H9 (cell line): ENCODE data around the gene SSBP2. TPM values are rescaled to one million over a fixed set of nuclear protein-coding genes. Genes with fewer than 3 reads are reported as not detected.

Experiments used
- DNase-seq: peaks from one replicate; pipeline ENCODE4 v3.0.0-alpha.2; 2017
- H2AFZ ChIP-seq: one replicate; pipeline ENCODE4 v1.6.1; 2013; ENCODE audit warnings: mild to moderate bottlenecking, low read length, control low read depth, moderate library complexity
- H2AK5ac ChIP-seq: 2 replicates; pipeline ENCODE4 v1.6.1; 2013; ENCODE audit warnings: low read length, control low read depth, mixed read lengths; ENCODE audit not compliant: insufficient read length
- H2BK120ac ChIP-seq: one replicate; pipeline ENCODE4 v1.6.1; 2013; ENCODE audit warnings: low read depth, mild to moderate bottlenecking, low read length, control low read depth, inconsistent platforms; ENCODE audit not compliant: poor library complexity, severe bottlenecking
- H2BK12ac ChIP-seq: 2 replicates; pipeline ENCODE4 v1.6.1; 2013; ENCODE audit warnings: low read length, control low read depth, mixed read lengths, low read depth; ENCODE audit not compliant: insufficient read length
- H2BK15ac ChIP-seq: 2 replicates; pipeline ENCODE4 v1.6.1; 2013; ENCODE audit warnings: low read depth, low read length, control low read depth
- H2BK20ac ChIP-seq: one replicate; pipeline ENCODE4 v1.6.1; 2013; ENCODE audit warnings: low read depth, mild to moderate bottlenecking, low read length, control low read depth, inconsistent platforms; ENCODE audit not compliant: poor library complexity, severe bottlenecking
- H2BK5ac ChIP-seq: 2 replicates; pipeline ENCODE4 v1.6.1; 2013; ENCODE audit warnings: low read length, control low read depth, mixed read lengths; ENCODE audit not compliant: insufficient read length
- H3K14ac ChIP-seq: 2 replicates; pipeline ENCODE4 v1.6.1; 2013; ENCODE audit warnings: low read length, control low read depth; ENCODE audit not compliant: insufficient read depth
- H3K18ac ChIP-seq: 2 replicates; pipeline ENCODE4 v1.6.1; 2013; ENCODE audit warnings: low read depth, mild to moderate bottlenecking, mixed read lengths, low read length, control low read depth; ENCODE audit not compliant: insufficient read length
- H3K23ac ChIP-seq: 2 replicates; pipeline ENCODE4 v1.6.1; 2013; ENCODE audit warnings: low read length, control low read depth, mixed read lengths, low read depth; ENCODE audit not compliant: insufficient read length
- H3K23me2 ChIP-seq: 2 replicates; pipeline ENCODE4 v1.6.1; 2013; ENCODE audit warnings: low read depth, mild to moderate bottlenecking, mixed read lengths, low read length, control low read depth; ENCODE audit not compliant: insufficient read length, poor library complexity, severe bottlenecking
- H3K27ac ChIP-seq: 2 replicates; pipeline ENCODE4 v1.5.1; 2013; ENCODE audit warnings: low read length, control low read depth, mixed read lengths, low read depth; ENCODE audit not compliant: insufficient read length
- H3K27me3 ChIP-seq: 2 replicates; pipeline ENCODE4 v1.6.1; 2013; ENCODE audit warnings: low read length, control low read depth, inconsistent platforms; ENCODE audit not compliant: insufficient read depth
- H3K4ac ChIP-seq: 2 replicates; pipeline ENCODE4 v1.6.1; 2013; ENCODE audit warnings: low read depth, mild to moderate bottlenecking, control low read depth, inconsistent platforms, low read length, moderate library complexity
- H3K4me1 ChIP-seq: 2 replicates; pipeline ENCODE4 v1.6.1; 2013; ENCODE audit warnings: low read length, control low read depth, inconsistent platforms; ENCODE audit not compliant: insufficient read depth
- H3K4me2 ChIP-seq: 2 replicates; pipeline ENCODE4 v1.6.1; 2013; ENCODE audit warnings: low read length, control low read depth, mixed read lengths; ENCODE audit not compliant: insufficient read length, insufficient read depth
- H3K56ac ChIP-seq: 2 replicates; pipeline ENCODE4 v1.6.1; 2013; ENCODE audit warnings: low read depth, mild to moderate bottlenecking, mixed read lengths, low read length, control low read depth; ENCODE audit not compliant: insufficient read length
- H3K79me1 ChIP-seq: 2 replicates; pipeline ENCODE4 v1.6.1; 2013; ENCODE audit warnings: low read depth, mild to moderate bottlenecking, moderate library complexity, low read length, control low read depth, inconsistent platforms; ENCODE audit not compliant: insufficient read depth, poor library complexity, severe bottlenecking
- H3K79me2 ChIP-seq: 2 replicates; pipeline ENCODE4 v1.6.1; 2013; ENCODE audit warnings: low read length, control low read depth, inconsistent platforms; ENCODE audit not compliant: insufficient read depth
- H3K9ac ChIP-seq: 2 replicates; pipeline ENCODE4 v1.6.1; 2013; ENCODE audit warnings: low read length, control low read depth, mixed read lengths; ENCODE audit not compliant: insufficient read length; ENCODE audit errors: extremely low read depth
- H3K9me3 ChIP-seq: one replicate; pipeline ENCODE4 v1.6.1; 2013; ENCODE audit warnings: low read depth, low read length, inconsistent platforms; ENCODE audit not compliant: control insufficient read depth
- H3T11ph ChIP-seq: one replicate; pipeline ENCODE4 v1.6.1; 2013; ENCODE audit warnings: mild to moderate bottlenecking, low read length, control low read depth, inconsistent platforms
- H4K20me1 ChIP-seq: one replicate; pipeline ENCODE4 v1.6.1; 2013; ENCODE audit not compliant: control insufficient read depth, insufficient read length, insufficient read depth
- H4K5ac ChIP-seq: 2 replicates; pipeline ENCODE4 v1.6.1; 2013; ENCODE audit warnings: low read depth, mild to moderate bottlenecking, mixed read lengths, low read length, control low read depth; ENCODE audit not compliant: insufficient read length
- H4K8ac ChIP-seq: replicated peaks from 2 replicates; pipeline ENCODE4 v1.6.1; 2013; ENCODE audit warnings: low read length, control low read depth, mixed read lengths, low read depth; ENCODE audit not compliant: insufficient read length
- H4K91ac ChIP-seq: 2 replicates; pipeline ENCODE4 v1.6.1; 2013; ENCODE audit warnings: low read depth, mild to moderate bottlenecking, moderate library complexity, mixed read lengths, low read length, control low read depth; ENCODE audit not compliant: insufficient read length
- H3K27ac Mint-ChIP-seq, 3 experiments: 2 replicates in 2 of 3; 3 replicates in 1 of 3; pipeline ENCODE4 v1.8.0; 2020 to 2021; ENCODE audit warnings: mixed read lengths in 3 of 3, mild to moderate bottlenecking in 1 of 3, moderate library complexity in 1 of 3
- H3K27me3 Mint-ChIP-seq: 2 replicates; pipeline ENCODE4 v1.8.0; 2021; ENCODE audit warnings: low read depth, mild to moderate bottlenecking, moderate library complexity, mixed read lengths
- H3K36me3 Mint-ChIP-seq, 3 experiments: 2 replicates in 2 of 3; 3 replicates in 1 of 3; pipeline ENCODE4 v1.8.0; 2020 to 2021; ENCODE audit warnings: low read depth in 3 of 3, mixed read lengths in 3 of 3; ENCODE audit not compliant: insufficient read depth in 1 of 3
- H3K4me1 Mint-ChIP-seq, 2 experiments: 2 replicates each; pipeline ENCODE4 v1.8.0; 2020; ENCODE audit warnings: mixed read lengths in 2 of 2
- H3K4me3 Mint-ChIP-seq, 2 experiments: 2 replicates in 1 of 2; 3 replicates in 1 of 2; pipeline ENCODE4 v1.8.0; 2020 to 2021; ENCODE audit warnings: mild to moderate bottlenecking in 2 of 2, mixed read lengths in 2 of 2, moderate library complexity in 1 of 2
- H3K9me3 Mint-ChIP-seq, 2 experiments: 2 replicates in 1 of 2; 3 replicates in 1 of 2; pipeline ENCODE4 v1.8.0; 2020; ENCODE audit warnings: mild to moderate bottlenecking in 2 of 2, mixed read lengths in 2 of 2, moderate library complexity in 1 of 2
- CTCF ChIP-seq: fragments of 200-600 bp; sonication (generic); conservative IDR thresholded peaks from 3 replicates; pipeline ENCODE4 v1.8.0; 2021; ENCODE audit warnings: antibody characterized with exemption, mild to moderate bottlenecking
- total RNA-seq: library from RNA; stranded (reverse); gene quantifications from 2 replicates; pipeline ENCODE4 v1.2.1, GENCODE V29; 2021

The SSBP2 gene
- total RNA-seq, 1 experiment from 2014 or later: 35.6 TPM

DNA sequence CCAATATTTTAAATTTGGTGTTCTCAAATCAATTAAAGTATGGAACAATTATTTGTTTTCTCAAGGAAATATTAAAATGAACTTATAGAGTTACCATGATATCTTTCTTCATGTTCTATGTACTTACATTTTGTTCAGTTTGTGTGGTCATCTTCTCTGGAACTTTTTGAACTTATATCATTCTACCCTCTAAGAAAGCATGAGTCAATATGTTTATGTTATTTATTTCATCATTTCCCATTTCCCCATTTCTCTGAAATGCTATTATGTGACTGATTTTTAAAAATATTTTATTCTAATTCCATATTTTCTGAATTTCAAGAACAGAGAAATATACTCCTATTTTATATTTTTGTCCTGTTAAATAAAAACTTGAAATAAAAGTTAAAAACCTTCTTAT lies 233.4 kb downstream of the SSBP2 start:
- Mint-ChIP-seq H3K9me3 (no peaks in the 10 kb centered on the region), H3K4me3 (no peak overlapping the region), H3K27ac (no peak overlapping the region), H3K36me3 (no peaks in the 10 kb centered on the region), H3K4me1 (no peaks in the 10 kb centered on the region), H3K27me3 (no peaks in the 10 kb centered on the region)
- Histone ChIP-seq H3K27ac (no peak overlapping the region), H3K4me1 (no peaks in the 10 kb centered on the region), H2AFZ (no peak overlapping the region), H4K20me1 (no peaks in the 10 kb centered on the region), H2BK20ac (no peak overlapping the region), H3K18ac (no peak overlapping the region), H4K5ac (no peak overlapping the region), H3K27me3 (no peaks in the 10 kb centered on the region), H3K23ac (no peak overlapping the region), H3K79me2 (no peaks in the 10 kb centered on the region), H2BK120ac (no peak overlapping the region), H3K23me2 (no peaks in the 10 kb centered on the region), H2BK15ac (no peak overlapping the region), H3K56ac (no peak overlapping the region), H2BK5ac (no peak overlapping the region), H3T11ph (no peak overlapping the region), H2BK12ac (no peak overlapping the region), H3K4ac (no peak overlapping the region), H3K14ac (no peak overlapping the region), H3K79me1 (no peaks in the 10 kb centered on the region), H3K9me3 (no peaks in the 10 kb centered on the region), H3K4me2 (no peak overlapping the region), H4K8ac (no peak overlapping the region), H4K91ac (no peak overlapping the region), H3K9ac (no peak overlapping the region), H2AK5ac (no peak overlapping the region)
- no peak for DNase-seq
- TF ChIP-seq CTCF: no peak
